Spleen (tissue), 11 donors: Measurements from ENCODE around the gene IGF1R. TPM values are rescaled to one million over a fixed set of nuclear protein-coding genes. Genes with fewer than 3 reads are reported as not detected.

ENCODE experiments used
- DNase-seq: peaks from one replicate; pipeline ENCODE4 v3.0.0-alpha.2; 2020
- H3K27ac ChIP-seq, 8 donors: fragments of 200-600 bp; sonication (generic) in 7 of 8; 1 replicate in 4 of 8; 2 replicates in 4 of 8; pipeline versions ENCODE4 v1.5.0 to v1.8.0; 2016 to 2021; ENCODE audit warnings: inconsistent platforms in 4 of 8, mild to moderate bottlenecking in 4 of 8, moderate library complexity in 1 of 8
- H3K27me3 ChIP-seq, 7 donors: fragments of 200-600 bp; sonication (generic) in 6 of 7; replicated peaks in 1 of 7; 1 replicate in 4 of 7; 2 replicates in 3 of 7; pipeline versions ENCODE4 v1.5.0 to v1.8.0; 2016 to 2021; ENCODE audit warnings: inconsistent platforms in 3 of 7, mild to moderate bottlenecking in 1 of 7
- H3K36me3 ChIP-seq, 6 donors: fragments of 200-600 bp; sonication (generic) in 5 of 6; 1 replicate in 4 of 6; 2 replicates in 2 of 6; pipeline versions ENCODE4 v1.5.0 to v1.8.0; 2016 to 2021; ENCODE audit warnings: inconsistent platforms in 2 of 6
- H3K4me1 ChIP-seq, 6 donors: fragments of 200-600 bp; sonication (generic) in 5 of 6; 1 replicate in 3 of 6; 2 replicates in 3 of 6; pipeline versions ENCODE4 v1.5.0 to v1.8.0; 2016 to 2021; ENCODE audit warnings: inconsistent platforms in 3 of 6
- H3K4me3 ChIP-seq, 8 donors: fragments of 200-600 bp; sonication (generic) in 7 of 8; 1 replicate in 4 of 8; 2 replicates in 4 of 8; pipeline versions ENCODE4 v1.5.0 to v1.8.0; 2016 to 2021; ENCODE audit warnings: inconsistent platforms in 4 of 8, mild to moderate bottlenecking in 4 of 8, moderate library complexity in 2 of 8
- H3K9me3 ChIP-seq, 8 donors: fragments of 200-600 bp; sonication (generic) in 7 of 8; 1 replicate in 4 of 8; 2 replicates in 4 of 8; pipeline versions ENCODE4 v1.5.0 to v1.8.0; 2016 to 2021; ENCODE audit warnings: inconsistent platforms in 4 of 8
- CTCF ChIP-seq, 11 experiments: fragments of 200-600 bp in 7 of 11; fragments of 450-650 bp in 4 of 11; sonication (generic) in 4 of 11; IDR thresholded peaks in 8 of 11; conservative IDR thresholded peaks in 3 of 11; 1 replicate in 7 of 11; 2 replicates in 4 of 11; pipeline versions ENCODE4 v1.4.0 to v1.8.0; 2016 to 2021; ENCODE audit warnings: antibody characterized with exemption in 11 of 11, inconsistent platforms in 4 of 11, mild to moderate bottlenecking in 1 of 11
- POLR2A ChIP-seq, 3 donors: fragments of 450-650 bp; IDR thresholded peaks; one replicate each; pipeline ENCODE4 v1.5.1; 2017; ENCODE audit warnings: antibody characterized with exemption in 3 of 3, mild to moderate bottlenecking in 1 of 3
- POLR2AphosphoS5 ChIP-seq, 3 donors: sonication (generic); formaldehyde crosslinking; IDR thresholded peaks; one replicate each; pipeline ENCODE4 v1.5.1; 2017; ENCODE audit warnings: antibody characterized with exemption in 3 of 3
- WGBS, 5 donors: extraction: QIAGEN DNeasy Blood & Tissue Kit in 3 of 5; methylation state at CpG; one replicate each; pipeline versions ENCODE4 v1.1.5 to v1.1.7; 2013 to 2018; 5-methylcytosine and 5-hydroxymethylcytosine counted together
- intact Hi-C: fragments of 100-400 bp; cut with DNase I; formaldehyde crosslinking; loops from one replicate; pipeline ENCODE4 v1.15.0; 2023; ENCODE audit warnings: low total_unique reads
- polyA plus RNA-seq, 3 donors: library from polyadenylated mRNA; stranded (reverse); fragments of 200-250 nt; gene quantifications; one replicate each; pipeline ENCODE4 v1.2.1, GENCODE V29; 2013
- total RNA-seq, 7 donors: library from RNA; depleted of rRNA in 3 of 7; stranded (reverse); fragments of >200 nt in 3 of 7; fragmentation: NEBNext Ultra II Directional in 4 of 7; extraction: Animal tissue kit (Norgen Biotek cat#: 25700) in 4 of 7; gene quantifications; one replicate each; pipeline versions ENCODE4 v1.1.0 to v1.2.1, GENCODE V29; 2016 to 2021
- donor health status: healthy with polysubstance abuse.
- donor health status: DM: no; HTN: no; CAD: no; lungs with moderate emphysema.
- donor health status: DM: no; HTN: no; CAD: no.
- donor health status: Bipolar disorder and iron deficiency.
- donor health status: healthy.
- donor health status: DM: no; HTN: no; CAD: no.
- donor health status: DM: yes; HTN: yes; CAD: no.

IGF1R gene
- total and polyA plus RNA-seq, 10 donors, result 1.1 to 104 (median 53.1) TPM

- WGBS, 5 donors, result 82 to 92% (median 87%) methylated on average over 5 of the region's 5 CpGs
- peak overlapping the region in 2 of 8 donors; percentile 84 to 85 for H3K27ac ChIP-seq
- no peak overlapping the region for H3K4me3 ChIP-seq
- H3K27me3 ChIP-seq, result no peaks in the 10 kb centered on the region
- intact Hi-C loops, result no loop called here
- H3K9me3 ChIP-seq, result no peaks in the 10 kb centered on the region
- no peak for TF ChIP-seq CTCF (IDR thresholded peaks at IDR 0.05 in 8 of 11, conservative IDR thresholded peaks at IDR 0.05 in 3 of 11)
- TF ChIP-seq POLR2AphosphoS5 (IDR thresholded peaks at IDR 0.05), result no peak
- no peak for TF ChIP-seq POLR2A (IDR thresholded peaks at IDR 0.05)
- H3K4me1 ChIP-seq, result peaks cover under 1 to 79% (median 25%) of the 10 kb centered on the region in 6 donors
- no peaks in the 10 kb centered on the region for H3K36me3 ChIP-seq
- DNase-seq, result no peak
These were observed 228.4 kb downstream of the IGF1R start for GRCh38 chr15:98876451-98877369.

- H3K36me3 ChIP-seq, result no peaks in the 10 kb centered on the region
- intact Hi-C loops, result no loop called here
- no peak overlapping the region for H3K4me3 ChIP-seq
- no peak for DNase-seq
- 56 to 84% (median 74%) methylated on average over 3 of the region's 3 CpGs for WGBS, 5 donors
- no peaks in the 10 kb centered on the region for H3K9me3 ChIP-seq
- peaks cover 7 to 82% (median 32%) of the 10 kb centered on the region in 6 donors for H3K4me1 ChIP-seq
- TF ChIP-seq POLR2A (IDR thresholded peaks at IDR 0.05) (no peak), CTCF (IDR thresholded peaks at IDR 0.05 in 8 of 11, conservative IDR thresholded peaks at IDR 0.05 in 3 of 11) (no peak), POLR2AphosphoS5 (IDR thresholded peaks at IDR 0.05) (no peak)
- no peaks in the 10 kb centered on the region for H3K27me3 ChIP-seq
- H3K27ac ChIP-seq, result peak overlapping the region in 4 of 8 donors; percentile 11 to 51 (median 37)
These were observed 229.8 kb downstream of the IGF1R start for GRCh38 chr15:98878172-98878571.

- Histone ChIP-seq H3K27ac (no peak overlapping the region), H3K4me1 (peaks cover 7 to 76% (median 28%) of the 10 kb centered on the region in 6 donors), H3K9me3 (no peaks in the 10 kb centered on the region), H3K36me3 (no peaks in the 10 kb centered on the region), H3K4me3 (no peak overlapping the region), H3K27me3 (no peaks in the 10 kb centered on the region)
- intact Hi-C loops, result no loop called here
- 83 to 90% (median 84%) methylated on average over 14 of the region's 14 CpGs for WGBS, 5 donors
- no peak for DNase-seq
- TF ChIP-seq CTCF (IDR thresholded peaks at IDR 0.05 in 8 of 11, conservative IDR thresholded peaks at IDR 0.05 in 3 of 11), result no peak
These were observed 230.5 kb downstream of the IGF1R start for GRCh38 chr15:98878862-98879261.
